Cerebellar cortex (tissue), 1 donor: ENCODE data around the gene TMEM89.

ENCODE experiments used
- DNase-seq: peaks from one replicate; pipeline ENCODE4 v3.0.0-alpha.2; 2015; ENCODE audit warnings: low spot score

Gene TMEM89

GRCh38 chr3:48587686-48588085 lies 33.9 kb downstream of the TMEM89 start:
- no peak for DNase-seq

DNA sequence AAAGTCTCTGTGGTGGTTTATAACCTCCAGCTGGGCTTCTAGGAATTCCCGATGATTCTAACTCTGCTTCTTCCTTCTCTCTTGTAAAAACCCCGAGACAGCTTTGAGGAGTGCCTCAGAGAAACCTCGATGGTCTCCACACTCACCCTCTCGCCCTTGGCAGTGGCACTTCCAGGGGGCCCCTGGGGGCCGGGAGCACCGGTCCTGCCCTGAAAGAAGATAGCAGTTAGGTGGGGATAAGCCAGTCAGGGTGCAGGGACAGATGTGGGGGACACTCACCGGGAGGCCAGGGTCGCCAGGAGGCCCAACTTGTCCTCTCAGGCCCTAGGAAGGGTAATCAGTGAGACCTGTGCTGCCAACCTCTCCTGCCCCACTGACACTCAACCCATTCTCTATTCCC lies 36.2 kb downstream of the TMEM89 start:
- no peak for DNase-seq

DNA sequence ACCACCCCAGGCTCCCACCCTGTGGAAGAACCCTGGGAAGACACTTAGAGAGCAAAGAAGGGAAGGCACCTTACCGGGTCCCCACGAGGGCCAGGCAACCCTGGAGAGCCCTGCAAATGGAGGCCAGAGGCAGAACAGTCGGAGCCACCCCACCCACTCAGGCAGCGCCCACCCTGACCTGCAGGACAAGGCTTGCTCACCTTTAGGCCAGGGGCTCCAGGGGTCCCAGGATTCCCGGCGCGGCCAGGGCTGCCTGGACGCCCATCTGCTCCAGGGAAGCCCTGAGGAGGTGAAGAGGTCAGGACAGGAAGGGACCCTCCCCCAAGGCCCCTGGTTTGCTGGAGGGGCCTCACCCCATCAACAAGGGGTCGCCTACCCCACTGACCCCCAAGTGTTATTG lies 36.7 kb downstream of the TMEM89 start:
- DNase-seq, result no peak

- DNase-seq, result no peak
Measured at GRCh38 chr3:48581621-48582481, 39.7 kb downstream of the TMEM89 start.

- DNase-seq, result no peak
Measured at GRCh38 chr3:48576647-48577046, 44.9 kb downstream of the TMEM89 start.

DNA sequence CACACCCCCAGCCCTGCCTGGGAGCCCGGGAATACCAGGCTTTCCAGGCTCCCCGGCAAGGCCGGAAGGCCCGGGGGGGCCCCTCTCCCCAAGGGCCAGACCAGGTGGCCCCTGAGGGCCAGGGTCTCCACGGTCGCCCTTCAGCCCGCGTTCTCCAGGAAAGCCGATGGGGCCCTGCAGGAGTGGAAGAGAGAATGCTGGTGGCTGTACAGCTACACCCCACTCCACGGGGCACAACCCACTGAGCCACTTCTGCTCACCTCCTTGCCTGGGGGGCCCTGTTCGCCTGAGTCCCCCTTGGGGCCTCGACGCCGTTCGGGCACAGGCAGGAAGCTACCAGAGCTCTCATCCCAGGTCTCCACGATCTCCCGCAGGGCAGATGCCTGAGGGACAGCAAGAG lies 46.2 kb downstream of the TMEM89 start:
- no peak for DNase-seq

DNA sequence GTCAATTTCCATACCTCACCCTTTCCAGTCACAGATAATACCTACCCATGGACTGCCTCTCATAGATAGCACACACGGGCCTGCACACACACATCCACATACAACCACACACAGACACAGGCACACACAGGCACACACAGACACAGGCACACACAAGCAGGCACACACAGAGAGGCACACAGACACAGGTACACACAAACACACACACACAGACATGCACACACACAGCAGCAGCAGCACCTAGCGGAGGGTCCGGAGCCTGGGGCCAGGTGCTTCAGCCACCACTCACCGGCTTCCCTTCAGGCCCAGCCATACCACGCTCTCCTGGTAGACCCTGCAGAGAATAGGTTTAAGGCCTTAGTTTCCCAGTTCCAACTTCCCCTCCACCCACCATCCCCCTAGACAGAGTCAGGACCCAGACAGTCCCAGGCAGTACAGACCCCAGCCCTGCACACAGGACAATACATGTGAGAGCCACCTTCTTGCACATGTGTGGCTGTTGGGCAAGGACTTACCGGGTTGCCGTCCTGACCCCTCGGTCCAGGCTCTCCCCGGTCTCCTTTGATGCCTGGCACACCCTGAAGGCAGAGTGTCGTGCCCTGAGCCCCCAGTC lies 47.5 kb downstream of the TMEM89 start:
- no peak for DNase-seq

DNA sequence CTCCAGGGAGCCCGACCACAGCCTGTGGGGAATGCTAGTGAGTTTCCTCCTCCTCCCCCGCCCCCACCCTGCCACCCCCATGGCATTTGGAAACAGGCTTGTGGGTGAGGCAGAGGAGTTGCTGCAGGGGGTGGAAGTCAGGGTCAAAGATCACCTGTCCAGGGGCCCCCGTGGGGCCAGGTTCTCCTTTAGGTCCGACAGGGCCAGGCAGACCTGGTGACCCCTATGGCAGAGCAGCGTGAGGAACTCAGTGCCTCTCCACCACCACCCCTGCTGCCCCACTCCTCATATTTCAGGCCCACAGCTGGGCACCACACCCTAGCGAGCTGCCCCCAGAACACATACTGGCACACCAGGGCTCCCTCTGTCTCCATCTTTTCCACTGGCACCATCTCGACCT lies 49.1 kb downstream of the TMEM89 start:
- no peak for DNase-seq

GRCh38 chr3:48571938-48572337 lies 49.6 kb downstream of the TMEM89 start:
- DNase-seq, result no peak
